GM12891 (cell line): ENCODE data around the gene PXDN.

ENCODE experiments used
- POLR2A ChIP-seq: IDR thresholded peaks from 2 replicates; pipeline ENCODE4 v1.6.1; 2011; ENCODE audit warnings: low read depth, low read length, control low read depth
- POLR2AphosphoS5 ChIP-seq: IDR thresholded peaks from 2 replicates; pipeline ENCODE4 v1.6.1; 2011; ENCODE audit warnings: low read depth, low read length, control low read depth
- SPI1 ChIP-seq: IDR thresholded peaks from 2 replicates; pipeline ENCODE4 v1.6.1; 2011; ENCODE audit warnings: low read depth, low read length, control low read depth
- TAF1 ChIP-seq: IDR thresholded peaks from 2 replicates; pipeline ENCODE4 v1.6.1; 2011; ENCODE audit warnings: low read depth, low read length, control low read depth

DNA sequence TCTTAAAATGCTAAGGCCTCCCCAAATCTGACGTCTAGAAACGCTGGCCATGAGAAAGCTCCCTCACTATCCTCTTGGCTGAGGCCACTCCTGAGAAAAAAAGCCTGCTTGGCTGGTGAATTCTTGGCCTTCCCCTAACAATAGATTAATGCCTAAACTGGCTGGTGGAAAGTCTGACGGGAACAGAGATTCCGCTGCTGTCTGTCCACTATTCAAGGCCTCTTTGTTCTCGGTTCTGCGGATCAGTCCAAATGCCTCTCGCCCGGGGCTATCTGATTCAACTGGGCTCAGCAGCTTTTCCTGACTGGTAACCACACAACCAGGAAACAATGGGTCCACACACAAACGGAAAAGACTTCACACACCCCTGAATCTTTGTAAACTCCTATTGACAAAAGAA is 27.2 kb downstream of the PXDN start:
- TF ChIP-seq POLR2AphosphoS5 (no peak), POLR2A (no peak), TAF1 (no peak), SPI1 (no peak)
